GM12874 (cell line): ENCODE data around the gene TMX2.

Experiments
- TF ChIP-seq, protein P1 (sequence below): IDR thresholded peaks from 2 replicates; pipeline ENCODE4 v1.5.1; 2011; ENCODE audit warnings: low read depth, mild to moderate bottlenecking, control low read depth, low read length, moderate library complexity; ENCODE audit not compliant: insufficient read depth

Gene TMX2

DNA sequence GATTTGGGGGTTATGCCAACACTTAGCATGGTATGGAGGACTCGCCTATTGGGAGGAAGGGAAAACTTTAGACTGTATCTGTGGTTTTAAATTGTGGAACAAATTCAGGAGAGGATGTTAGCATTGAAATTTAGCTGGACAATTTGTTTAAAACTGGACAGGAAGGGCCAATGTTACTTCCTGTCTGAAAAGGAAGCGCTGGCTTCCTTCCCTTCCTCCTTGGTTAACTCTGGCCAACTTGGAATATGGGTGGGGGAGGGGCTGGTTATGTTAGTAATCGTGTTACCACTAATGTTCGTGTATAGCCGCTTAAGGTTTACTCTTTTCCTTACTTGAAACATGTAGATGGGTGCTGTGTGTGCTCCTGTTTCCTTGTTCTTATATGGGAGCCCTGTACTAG, 63.1 kb downstream of the TMX2 start:
- TF ChIP-seq, protein P1, sequence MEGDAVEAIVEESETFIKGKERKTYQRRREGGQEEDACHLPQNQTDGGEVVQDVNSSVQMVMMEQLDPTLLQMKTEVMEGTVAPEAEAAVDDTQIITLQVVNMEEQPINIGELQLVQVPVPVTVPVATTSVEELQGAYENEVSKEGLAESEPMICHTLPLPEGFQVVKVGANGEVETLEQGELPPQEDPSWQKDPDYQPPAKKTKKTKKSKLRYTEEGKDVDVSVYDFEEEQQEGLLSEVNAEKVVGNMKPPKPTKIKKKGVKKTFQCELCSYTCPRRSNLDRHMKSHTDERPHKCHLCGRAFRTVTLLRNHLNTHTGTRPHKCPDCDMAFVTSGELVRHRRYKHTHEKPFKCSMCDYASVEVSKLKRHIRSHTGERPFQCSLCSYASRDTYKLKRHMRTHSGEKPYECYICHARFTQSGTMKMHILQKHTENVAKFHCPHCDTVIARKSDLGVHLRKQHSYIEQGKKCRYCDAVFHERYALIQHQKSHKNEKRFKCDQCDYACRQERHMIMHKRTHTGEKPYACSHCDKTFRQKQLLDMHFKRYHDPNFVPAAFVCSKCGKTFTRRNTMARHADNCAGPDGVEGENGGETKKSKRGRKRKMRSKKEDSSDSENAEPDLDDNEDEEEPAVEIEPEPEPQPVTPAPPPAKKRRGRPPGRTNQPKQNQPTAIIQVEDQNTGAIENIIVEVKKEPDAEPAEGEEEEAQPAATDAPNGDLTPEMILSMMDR: no peak

- TF ChIP-seq, protein P1: no peak
Measured at GRCh38 chr11:57776031-57776521, 63.7 kb downstream of the TMX2 start.

- TF ChIP-seq, protein P1: no peak
Measured at GRCh38 chr11:57776577-57777210, 64.3 kb downstream of the TMX2 start.

GRCh38 chr11:57777969-57778317, 65.5 kb downstream of the TMX2 start:
- TF ChIP-seq, protein P1: no peak

- TF ChIP-seq, protein P1: no peak
Measured at GRCh38 chr11:57778318-57779037, 66.1 kb downstream of the TMX2 start.

GRCh38 chr11:57779276-57779675, 66.9 kb downstream of the TMX2 start:
- TF ChIP-seq, protein P1: no peak

GRCh38 chr11:57781529-57781943, 69.1 kb downstream of the TMX2 start:
- TF ChIP-seq, protein P1: no peak
